Spleen (tissue), 7 donors: ENCODE measurements around the gene EIF5A2.
"Not testable (repeated sequence)": the region's sequence is repeated elsewhere in the genome, so short reads cannot be mapped to it uniquely, and the experiment has no call there.

Experiments used
- POLR2A ChIP-seq, 3 donors: fragments of 450-650 bp; IDR thresholded peaks; one replicate each; pipeline ENCODE4 v1.5.1; 2017; ENCODE audit warnings: antibody characterized with exemption in 3 of 3, mild to moderate bottlenecking in 1 of 3
- TF ChIP-seq, protein P1 (sequence below), 11 experiments: fragments of 200-600 bp in 7 of 11; fragments of 450-650 bp in 4 of 11; sonication (generic) in 4 of 11; IDR thresholded peaks in 8 of 11; conservative IDR thresholded peaks in 3 of 11; 1 replicate in 7 of 11; 2 replicates in 4 of 11; pipeline versions ENCODE4 v1.4.0 to v1.8.0; 2016 to 2021; ENCODE audit warnings: antibody characterized with exemption in 11 of 11, inconsistent platforms in 4 of 11, mild to moderate bottlenecking in 1 of 11
- donor health status: DM: no; HTN: no; CAD: no; lungs with moderate emphysema.
- donor health status: DM: no; HTN: no; CAD: no.
- donor health status: DM: no; HTN: no; CAD: no.

DNA sequence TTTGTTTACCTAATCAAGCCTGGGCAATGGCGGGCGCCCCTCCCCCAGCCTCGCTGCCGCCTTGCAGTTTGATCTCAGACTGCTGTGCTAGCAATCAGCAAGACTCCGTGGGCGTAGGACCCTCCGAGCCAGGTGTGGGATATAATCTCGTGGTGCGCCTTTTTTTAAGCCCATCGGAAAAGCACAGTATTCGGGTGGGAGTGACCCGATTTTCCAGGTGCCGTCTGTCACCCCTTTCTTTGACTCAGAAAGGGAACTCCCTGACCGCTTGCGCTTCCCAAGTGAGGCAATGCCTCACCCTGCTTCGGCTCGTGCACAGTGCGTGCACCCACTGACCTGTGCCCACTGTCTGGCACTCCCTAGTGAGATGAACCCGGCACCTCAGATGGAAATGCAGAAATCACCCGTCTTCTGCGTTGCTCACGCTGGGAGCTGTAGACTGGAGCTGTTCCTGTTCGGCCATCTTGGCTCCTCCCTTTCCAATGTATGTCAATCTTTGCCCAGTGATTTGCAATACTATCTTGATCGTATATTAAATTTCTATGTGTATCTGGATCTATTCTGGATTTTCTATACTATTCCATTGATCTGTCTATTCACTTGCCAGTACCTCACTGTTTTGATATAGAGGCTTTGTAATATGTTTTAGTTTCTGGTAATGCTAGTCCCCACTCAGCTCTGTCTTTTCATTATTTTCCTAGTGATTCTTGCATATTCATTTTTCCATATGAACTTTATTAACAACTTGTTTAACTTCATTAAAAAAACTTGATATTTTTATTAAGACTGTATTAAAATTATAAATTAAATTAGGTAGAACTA, 24.1 kb downstream of the EIF5A2 start:
- TF ChIP-seq, protein P1, sequence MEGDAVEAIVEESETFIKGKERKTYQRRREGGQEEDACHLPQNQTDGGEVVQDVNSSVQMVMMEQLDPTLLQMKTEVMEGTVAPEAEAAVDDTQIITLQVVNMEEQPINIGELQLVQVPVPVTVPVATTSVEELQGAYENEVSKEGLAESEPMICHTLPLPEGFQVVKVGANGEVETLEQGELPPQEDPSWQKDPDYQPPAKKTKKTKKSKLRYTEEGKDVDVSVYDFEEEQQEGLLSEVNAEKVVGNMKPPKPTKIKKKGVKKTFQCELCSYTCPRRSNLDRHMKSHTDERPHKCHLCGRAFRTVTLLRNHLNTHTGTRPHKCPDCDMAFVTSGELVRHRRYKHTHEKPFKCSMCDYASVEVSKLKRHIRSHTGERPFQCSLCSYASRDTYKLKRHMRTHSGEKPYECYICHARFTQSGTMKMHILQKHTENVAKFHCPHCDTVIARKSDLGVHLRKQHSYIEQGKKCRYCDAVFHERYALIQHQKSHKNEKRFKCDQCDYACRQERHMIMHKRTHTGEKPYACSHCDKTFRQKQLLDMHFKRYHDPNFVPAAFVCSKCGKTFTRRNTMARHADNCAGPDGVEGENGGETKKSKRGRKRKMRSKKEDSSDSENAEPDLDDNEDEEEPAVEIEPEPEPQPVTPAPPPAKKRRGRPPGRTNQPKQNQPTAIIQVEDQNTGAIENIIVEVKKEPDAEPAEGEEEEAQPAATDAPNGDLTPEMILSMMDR (IDR thresholded peaks at IDR 0.05 in 8 of 11, conservative IDR thresholded peaks at IDR 0.05 in 3 of 11) = not testable (repeated sequence)
- not testable (repeated sequence) for TF ChIP-seq POLR2A (IDR thresholded peaks at IDR 0.05)
